Measurements from ENCODE around the gene CLEC3B. TPM values are rescaled to one million over a fixed set of nuclear protein-coding genes. Genes with fewer than 3 reads are reported as not detected.

CLEC3B gene
- total RNA-seq, 2 experiments from 2014 or later = 0.45 TPM; not detected in 1

DNA sequence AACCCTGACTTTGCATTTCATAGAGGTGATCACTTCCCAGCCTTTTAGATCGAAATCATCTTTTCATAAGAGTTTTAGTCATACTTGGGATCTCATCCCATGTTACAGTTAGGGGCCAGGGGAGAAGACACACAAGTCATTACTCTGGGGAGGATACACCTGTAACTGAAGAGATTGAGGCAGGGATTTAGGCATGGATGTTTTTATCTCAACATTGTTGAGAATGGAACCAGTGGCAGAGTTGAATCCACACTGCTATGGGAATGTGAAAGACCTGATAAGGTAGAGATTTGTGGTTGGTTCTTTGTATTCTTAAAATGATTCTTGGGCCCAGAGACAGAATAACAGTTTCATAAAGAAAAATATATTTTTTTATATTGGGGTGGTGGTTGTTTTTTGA, 16.2 kb upstream of the CLEC3B start:
- Mint-ChIP-seq H3K36me3 (peaks cover 41% of the 10 kb centered on the region), H3K4me3 (no peak overlapping the region), H3K27me3 (no peaks in the 10 kb centered on the region), H3K4me1 (peaks cover 9% of the 10 kb centered on the region), H3K27ac (no peak overlapping the region), H3K9me3 (peaks cover 1% of the 10 kb centered on the region)
- POLR2A ChIA-PET = no interaction called here
- no peak for ATAC-seq (ENCODE audit: low read depth)
- no peak for DNase-seq

DNA sequence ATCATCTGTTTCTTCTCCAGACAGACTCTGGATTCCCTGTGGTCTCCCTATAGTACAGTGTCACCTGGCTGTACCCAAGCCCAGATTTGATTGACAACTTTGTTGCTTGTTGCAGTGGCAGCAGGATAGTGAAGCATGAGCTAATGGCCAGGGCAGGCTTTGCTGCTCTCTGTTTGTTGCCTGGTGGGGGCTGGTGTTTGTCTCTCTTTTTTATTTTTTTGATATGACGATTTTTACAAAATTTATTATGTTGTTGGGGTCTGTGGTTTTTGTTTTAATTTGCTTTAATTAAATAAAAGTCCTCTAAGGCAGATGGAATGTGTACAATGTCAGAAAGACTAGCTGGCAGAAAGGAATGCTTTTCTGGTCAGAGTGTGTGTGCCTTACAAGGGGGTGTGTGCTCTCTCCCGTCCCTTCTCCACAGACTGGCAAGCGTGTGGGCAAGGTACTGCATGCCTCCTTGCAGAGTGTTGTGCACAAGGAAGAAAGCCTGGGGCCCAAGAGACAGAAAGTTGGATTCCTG, 15.2 kb upstream of the CLEC3B start:
- H3K27ac Mint-ChIP-seq = no peak overlapping the region
- H3K36me3 Mint-ChIP-seq = peaks cover 32% of the 10 kb centered on the region
- POLR2A ChIA-PET = no interaction called here
- no peaks in the 10 kb centered on the region for H3K27me3 Mint-ChIP-seq
- no peaks in the 10 kb centered on the region for H3K9me3 Mint-ChIP-seq
- no peak overlapping the region for H3K4me3 Mint-ChIP-seq
- no peak for DNase-seq
- H3K4me1 Mint-ChIP-seq = peaks cover 2% of the 10 kb centered on the region
- ATAC-seq (ENCODE audit: low read depth) = no peak

DNA sequence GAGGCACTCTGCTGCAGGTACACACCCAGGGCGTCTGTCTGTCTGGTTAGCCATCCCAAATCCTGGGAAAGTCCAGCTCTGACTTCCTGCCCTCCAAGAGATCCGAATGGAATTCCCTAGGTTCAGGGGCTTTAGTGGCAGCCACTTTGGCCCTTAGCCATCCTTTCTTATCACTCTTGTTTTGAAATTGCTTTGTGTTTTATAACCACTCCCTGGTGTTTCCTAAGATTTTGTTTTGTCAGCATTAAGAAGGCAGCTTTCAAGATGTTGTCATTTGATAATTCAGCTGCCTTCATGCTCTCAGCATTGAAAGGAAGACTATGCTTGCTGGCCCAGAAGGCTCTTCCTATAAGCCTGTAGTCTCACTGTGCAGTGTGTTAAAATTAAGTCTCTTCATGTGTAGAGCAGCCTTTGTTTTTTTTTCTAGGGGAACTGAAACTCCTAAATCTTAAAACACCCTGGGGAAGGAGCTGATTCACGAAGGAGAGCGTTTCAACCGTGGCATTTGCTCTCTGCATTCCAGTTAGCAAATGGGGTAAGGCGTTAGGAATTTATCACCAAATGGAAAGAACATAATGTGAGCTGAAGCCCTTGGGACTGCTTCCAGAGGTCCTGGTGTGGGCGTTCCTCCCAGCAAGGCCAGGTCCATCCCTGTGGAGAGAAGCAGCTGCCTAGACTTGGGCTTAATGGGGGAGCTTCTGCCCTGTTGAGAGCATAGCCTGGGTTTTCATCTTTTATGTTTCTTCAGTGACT, 14.2 kb upstream of the CLEC3B start:
- Mint-ChIP-seq H3K4me1 (peaks cover 2% of the 10 kb centered on the region), H3K4me3 (no peak overlapping the region), H3K27ac (peak overlapping the region; percentile 36), H3K36me3 (peaks cover 31% of the 10 kb centered on the region), H3K9me3 (no peaks in the 10 kb centered on the region), H3K27me3 (no peaks in the 10 kb centered on the region)
- POLR2A ChIA-PET = interaction anchor here (1.1 kb wide), 1 partner anchor 23 kb away, joined by 4 read pairs; no protein-coding TSS in a partner anchor
- DNase-seq (no peak), ATAC-seq (ENCODE audit: low read depth) (no peak)

DNA sequence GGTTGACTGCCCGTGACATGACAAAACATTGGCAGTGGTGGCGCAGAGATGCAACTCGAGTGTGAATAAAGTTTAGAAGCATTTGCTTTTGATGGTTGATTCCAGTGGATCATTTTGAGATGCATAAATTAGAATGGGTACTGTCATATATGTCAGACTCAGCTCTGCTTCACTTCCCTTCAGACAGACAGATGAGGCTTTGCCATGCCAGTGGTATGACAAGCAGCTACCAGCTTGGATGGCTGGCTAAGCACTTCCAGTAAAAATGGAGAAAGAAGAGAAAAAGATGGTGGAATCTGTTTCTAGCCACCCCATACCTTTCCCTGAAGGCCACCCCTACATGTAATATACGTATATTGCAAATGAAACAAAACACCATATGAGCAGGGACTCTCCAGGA, 13.5 kb upstream of the CLEC3B start:
- Mint-ChIP-seq H3K9me3 (no peaks in the 10 kb centered on the region), H3K27me3 (no peaks in the 10 kb centered on the region), H3K4me3 (no peak overlapping the region), H3K27ac (no peak overlapping the region), H3K4me1 (no peaks in the 10 kb centered on the region), H3K36me3 (peaks cover 26% of the 10 kb centered on the region)
- DNase-seq (no peak), ATAC-seq (ENCODE audit: low read depth) (no peak)
- POLR2A ChIA-PET = interaction anchor here (1.1 kb wide), 1 partner anchor 22 kb away, joined by 4 read pairs; no protein-coding TSS in a partner anchor

DNA sequence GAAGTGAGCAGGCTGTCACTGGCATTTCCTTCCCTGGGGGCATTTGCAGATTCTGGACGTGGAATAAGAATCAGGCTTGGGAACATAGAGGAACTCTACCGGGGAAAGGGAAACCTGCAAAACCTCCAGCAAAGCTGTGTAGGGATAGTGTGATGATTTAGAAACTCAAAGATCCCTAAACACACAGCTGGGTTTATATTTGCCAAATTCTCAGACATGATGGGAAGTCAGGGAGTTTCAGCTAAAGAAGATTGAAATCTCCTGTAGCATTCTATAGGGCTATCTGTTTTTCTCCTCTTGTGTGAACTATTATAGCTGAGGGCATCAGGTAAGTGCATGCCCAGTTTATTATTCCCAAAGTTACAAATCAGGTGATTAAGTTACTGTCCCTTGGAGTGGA, 9.2 kb upstream of the CLEC3B start:
- POLR2A ChIA-PET = no interaction called here
- no peaks in the 10 kb centered on the region for H3K27me3 Mint-ChIP-seq
- H3K36me3 Mint-ChIP-seq = peaks cover 22% of the 10 kb centered on the region

DNA sequence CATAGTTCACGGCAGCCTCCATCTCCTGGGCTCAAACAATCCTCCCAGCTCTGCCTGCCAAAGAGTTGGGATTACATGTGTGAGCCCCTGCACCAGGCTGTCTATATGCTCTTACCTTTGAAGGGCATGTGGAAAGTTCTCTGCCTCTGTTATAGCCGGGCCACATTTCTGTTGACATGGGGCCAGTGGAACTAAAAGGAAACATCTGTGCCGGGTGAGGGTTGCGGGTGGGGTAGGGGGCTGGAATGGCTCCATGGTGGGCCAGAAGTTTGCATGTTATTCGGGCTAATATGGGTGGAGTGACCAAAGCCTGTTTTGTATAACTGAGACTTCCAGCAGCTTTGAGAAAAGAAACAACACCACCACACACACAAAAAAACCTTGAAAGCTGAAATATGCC, 8.3 kb upstream of the CLEC3B start:
- Mint-ChIP-seq H3K36me3 (peaks cover 17% of the 10 kb centered on the region), H3K27ac (no peak overlapping the region), H3K4me1 (peaks cover 20% of the 10 kb centered on the region), H3K4me3 (no peak overlapping the region), H3K27me3 (no peaks in the 10 kb centered on the region), H3K9me3 (no peaks in the 10 kb centered on the region)
- POLR2A ChIA-PET = no interaction called here
- no peak for DNase-seq
- ATAC-seq (ENCODE audit: low read depth) = no peak

More for the DNA sequence above, 9.2 kb upstream of the CLEC3B start:
- Mint-ChIP-seq H3K4me3 (no peak overlapping the region), H3K4me1 (peaks cover 20% of the 10 kb centered on the region), H3K9me3 (no peaks in the 10 kb centered on the region), H3K27ac (no peak overlapping the region)
- ATAC-seq (ENCODE audit: low read depth) (no peak), DNase-seq (no peak)

DNA sequence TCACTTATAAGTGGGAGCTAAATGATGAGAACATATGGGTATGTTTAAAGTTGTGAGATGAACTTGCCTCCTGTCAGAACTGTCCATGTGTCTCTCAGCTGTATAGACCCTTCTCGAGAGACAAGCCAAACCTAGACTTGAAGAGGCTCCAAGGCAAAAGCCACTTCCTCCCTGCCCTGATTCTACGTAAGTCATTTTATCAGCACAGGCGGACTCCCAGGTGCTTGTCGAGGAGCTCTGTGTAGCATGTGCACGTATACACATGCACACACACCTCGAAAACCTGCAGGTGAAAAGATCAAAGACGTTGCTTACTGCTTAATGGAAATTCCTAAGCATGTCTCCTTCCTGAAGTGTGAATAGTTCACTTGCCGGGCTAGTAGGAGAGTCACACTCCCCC, 5.6 kb upstream of the CLEC3B start:
- Mint-ChIP-seq H3K27ac (peak overlapping the region; percentile 79), H3K4me1 (peaks cover 21% of the 10 kb centered on the region), H3K27me3 (no peaks in the 10 kb centered on the region), H3K36me3 (peaks cover 8% of the 10 kb centered on the region), H3K4me3 (peak overlapping the region; percentile 37), H3K9me3 (no peaks in the 10 kb centered on the region)
- ATAC-seq (ENCODE audit: low read depth) = peak; percentile 94
- no peak for DNase-seq
- POLR2A ChIA-PET = interaction anchor here (1.1 to 1.2 kb wide), 2 partner anchors 15 to 44 kb away, joined by 3 to 14 read pairs; partner anchors contain the start of genes EXOSC7 and ZDHHC3

DNA sequence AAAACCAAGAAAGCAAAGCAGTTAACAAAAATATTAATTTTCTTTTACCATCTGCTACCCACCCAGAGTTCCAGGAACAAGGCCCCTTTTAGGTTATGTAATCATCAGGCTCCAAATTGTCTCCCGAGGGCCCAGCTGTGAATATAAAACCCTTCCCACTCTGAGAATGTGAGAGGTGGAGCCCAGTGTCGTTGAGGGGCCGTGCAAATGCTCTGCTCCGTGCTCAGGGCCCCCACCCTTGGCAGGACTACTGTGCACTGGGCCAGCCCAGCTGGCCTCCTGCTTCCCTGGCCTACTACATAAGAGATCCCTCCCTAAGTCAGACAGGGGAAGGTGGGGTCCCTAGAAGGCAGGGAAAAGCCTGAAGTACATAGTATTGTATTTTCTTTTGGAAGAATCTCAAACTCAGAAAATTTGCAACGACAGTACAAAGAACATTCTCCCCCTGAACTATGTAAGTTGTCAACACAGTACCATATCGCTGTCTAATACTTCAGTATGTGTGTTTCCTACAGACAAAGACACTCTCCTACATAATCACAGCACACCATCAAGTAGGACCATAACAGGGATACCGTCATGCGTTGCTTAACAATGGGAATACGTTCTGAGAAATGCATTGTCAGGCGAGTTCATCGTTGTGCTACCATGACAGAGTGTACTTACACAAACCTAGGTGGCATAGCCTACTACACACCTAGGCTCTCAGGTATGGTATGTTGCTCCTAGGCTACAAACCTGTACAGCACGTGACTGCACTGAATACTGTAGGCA, 4.4 kb upstream of the CLEC3B start:
- Mint-ChIP-seq H3K9me3 (no peaks in the 10 kb centered on the region), H3K4me1 (peaks cover 23% of the 10 kb centered on the region), H3K27me3 (peaks cover 7% of the 10 kb centered on the region), H3K36me3 (peaks cover 8% of the 10 kb centered on the region), H3K4me3 (no peak overlapping the region), H3K27ac (no peak overlapping the region)
- DNase-seq = no peak
- POLR2A ChIA-PET = no interaction called here
- ATAC-seq (ENCODE audit: low read depth) = no peak

DNA sequence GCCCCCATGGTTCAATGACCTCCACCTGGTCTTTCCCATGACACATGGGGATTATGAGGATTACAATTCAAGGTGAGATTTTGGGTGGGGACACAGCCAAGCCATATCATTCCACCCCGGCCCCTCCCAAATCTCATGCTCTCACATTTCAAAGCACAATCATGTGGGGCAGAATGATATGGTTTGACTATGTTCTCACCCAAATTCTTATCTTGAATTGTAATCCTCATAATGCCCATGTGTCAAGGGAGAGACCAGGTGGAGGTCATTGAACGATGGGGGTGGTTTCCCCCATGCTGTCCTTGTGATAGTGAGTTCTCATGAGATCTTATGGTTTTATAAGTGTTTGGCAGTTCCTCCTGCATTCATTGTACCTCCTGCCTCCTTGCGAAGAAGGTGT, 2.4 kb upstream of the CLEC3B start:
- no peak for ATAC-seq (ENCODE audit: low read depth)
- H3K27me3 Mint-ChIP-seq = peaks cover 16% of the 10 kb centered on the region
- no peaks in the 10 kb centered on the region for H3K9me3 Mint-ChIP-seq
- POLR2A ChIA-PET = no interaction called here
- H3K4me3 Mint-ChIP-seq = no peak overlapping the region
- DNase-seq = no peak
- peaks cover 6% of the 10 kb centered on the region for H3K36me3 Mint-ChIP-seq
- H3K27ac Mint-ChIP-seq = no peak overlapping the region
- peaks cover 21% of the 10 kb centered on the region for H3K4me1 Mint-ChIP-seq

DNA sequence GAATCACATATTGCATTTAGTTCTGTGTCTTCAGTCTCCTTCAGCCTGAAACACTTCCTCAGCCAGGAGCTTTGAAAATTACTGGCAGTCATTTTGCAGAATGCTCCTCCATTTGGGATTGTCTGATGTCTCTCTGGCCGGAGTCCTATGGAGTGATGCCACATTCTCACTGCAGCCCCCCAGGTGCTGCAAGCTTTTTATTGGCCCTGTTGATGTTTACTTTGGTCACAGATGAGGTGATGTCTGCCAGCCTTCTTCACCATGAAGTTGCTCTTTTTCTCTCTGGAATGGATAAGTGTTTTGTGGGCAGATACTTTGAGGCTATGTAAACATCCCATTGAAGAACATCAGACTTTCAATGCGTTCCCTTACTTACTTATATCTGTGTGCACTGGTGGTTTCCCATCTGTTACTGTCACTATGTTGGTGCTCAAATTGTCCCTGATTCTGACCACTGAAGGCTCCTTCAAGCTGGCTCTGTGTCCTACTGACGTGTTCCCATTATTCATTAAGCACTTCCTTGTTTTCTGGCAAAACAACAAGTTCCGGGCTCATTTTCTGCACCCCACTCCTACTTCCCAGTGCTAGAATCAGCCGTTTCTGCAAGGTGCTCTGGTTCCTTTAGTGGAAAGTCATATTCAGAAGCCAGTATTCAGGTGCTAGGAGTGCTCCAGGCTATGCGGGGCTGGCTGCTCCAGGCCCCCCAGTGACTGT, 1.4 kb upstream of the CLEC3B start:
- no peak overlapping the region for H3K4me3 Mint-ChIP-seq
- peaks cover 16% of the 10 kb centered on the region for H3K4me1 Mint-ChIP-seq
- H3K27me3 Mint-ChIP-seq = peaks cover 16% of the 10 kb centered on the region
- peaks cover 4% of the 10 kb centered on the region for H3K36me3 Mint-ChIP-seq
- no peak overlapping the region for H3K27ac Mint-ChIP-seq
- H3K9me3 Mint-ChIP-seq = no peaks in the 10 kb centered on the region
- no peak for ATAC-seq (ENCODE audit: low read depth)
- no peak for DNase-seq
- POLR2A ChIA-PET = no interaction called here

DNA sequence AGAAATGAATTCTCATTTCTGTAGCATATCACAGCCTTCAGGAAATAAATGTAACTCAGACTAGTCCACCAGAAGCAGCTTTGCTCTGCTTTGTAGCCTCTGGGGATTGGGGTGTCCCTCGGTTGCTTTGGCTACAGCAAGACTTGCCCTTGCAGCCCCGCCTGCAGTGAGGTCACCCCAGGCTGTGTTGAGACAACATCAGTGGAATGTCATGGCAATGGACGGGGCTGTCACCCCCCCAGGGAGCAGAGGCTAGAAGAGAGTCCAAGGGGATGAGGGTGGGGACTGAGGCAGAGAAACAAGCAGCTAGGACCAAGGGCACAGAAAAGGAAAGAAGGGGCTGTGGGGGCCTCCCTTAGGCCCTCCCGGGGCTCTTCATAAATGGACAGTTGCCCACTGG, 854 bp downstream of the CLEC3B start:
- no peak overlapping the region for H3K4me3 Mint-ChIP-seq
- H3K9me3 Mint-ChIP-seq = no peaks in the 10 kb centered on the region
- DNase-seq (no peak), ATAC-seq (ENCODE audit: low read depth) (no peak)
- POLR2A ChIA-PET = no interaction called here
- H3K27me3 Mint-ChIP-seq = peaks cover 16% of the 10 kb centered on the region
- H3K36me3 Mint-ChIP-seq = no peaks in the 10 kb centered on the region
- H3K27ac Mint-ChIP-seq = no peak overlapping the region
- peaks cover 4% of the 10 kb centered on the region for H3K4me1 Mint-ChIP-seq

DNA sequence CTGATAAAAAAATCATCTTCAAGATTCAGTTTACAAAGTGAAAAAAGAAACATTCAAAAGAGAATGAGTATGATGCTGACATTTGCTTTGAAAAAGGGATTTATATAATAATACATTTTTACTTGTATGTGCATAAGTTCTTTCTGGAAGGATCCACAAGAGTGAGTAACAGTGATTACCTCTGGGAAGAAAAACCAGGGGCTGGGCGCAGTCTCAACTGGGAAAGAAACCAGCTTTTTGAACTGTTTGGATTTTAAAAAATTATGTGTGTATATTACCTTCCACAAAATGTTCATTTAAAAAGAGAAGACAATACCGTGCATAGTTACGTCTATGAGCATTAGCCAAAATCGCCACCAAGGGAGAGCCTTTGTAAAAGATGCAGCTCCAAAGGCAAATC, 1.3 kb downstream of the CLEC3B start:
- Mint-ChIP-seq H3K27me3 (peaks cover 16% of the 10 kb centered on the region), H3K27ac (no peak overlapping the region), H3K9me3 (no peaks in the 10 kb centered on the region), H3K4me3 (no peak overlapping the region), H3K36me3 (no peaks in the 10 kb centered on the region), H3K4me1 (peaks cover 4% of the 10 kb centered on the region)
- POLR2A ChIA-PET = no interaction called here
- DNase-seq (no peak), ATAC-seq (ENCODE audit: low read depth) (no peak)

DNA sequence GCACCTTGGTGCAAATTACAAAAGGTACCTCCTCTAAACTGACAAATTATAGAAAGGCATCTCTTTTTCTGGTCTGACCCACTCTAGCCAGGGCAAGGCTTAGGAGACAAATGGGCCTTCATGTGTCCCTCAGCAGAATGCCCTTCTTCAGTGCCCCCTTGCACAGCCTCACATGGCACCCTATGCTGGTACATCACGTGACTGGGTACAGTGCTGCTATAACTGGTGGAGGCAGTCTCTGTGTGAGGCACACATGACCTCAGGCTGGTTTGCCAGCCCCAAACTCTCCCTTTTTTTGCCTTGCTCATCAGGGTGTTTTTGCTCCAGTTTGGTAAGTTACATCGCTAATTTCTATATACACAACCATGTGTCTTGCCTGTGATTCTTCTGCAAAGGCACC, 3.1 kb downstream of the CLEC3B start:
- Mint-ChIP-seq H3K4me1 (peaks cover 5% of the 10 kb centered on the region), H3K9me3 (no peaks in the 10 kb centered on the region), H3K27ac (no peak overlapping the region), H3K4me3 (no peak overlapping the region), H3K27me3 (peaks cover 21% of the 10 kb centered on the region), H3K36me3 (no peaks in the 10 kb centered on the region)
- ATAC-seq (ENCODE audit: low read depth) (no peak), DNase-seq (no peak)
- POLR2A ChIA-PET = no interaction called here
